Sigmoid colon (tissue), 4 donors: ENCODE data around the gene ETF1.

Experiments used
- EP300 ChIP-seq, 4 donors: sonication (generic); formaldehyde crosslinking; IDR thresholded peaks; one replicate each; pipeline ENCODE4 v1.6.1; 2017; ENCODE audit warnings: antibody characterized with exemption in 4 of 4
- POLR2A ChIP-seq, 2 donors: fragments of 450-650 bp; IDR thresholded peaks; one replicate each; pipeline ENCODE4 v1.6.1; 2016; ENCODE audit warnings: antibody characterized with exemption in 2 of 2, mild to moderate bottlenecking in 2 of 2, moderate library complexity in 2 of 2
- TF ChIP-seq, protein P1 (sequence below), 4 experiments: fragments of 450-650 bp in 3 of 4; fragments of 200-600 bp in 1 of 4; IDR thresholded peaks; one replicate each; pipeline ENCODE4 v1.5.1; 2016 to 2019; ENCODE audit warnings: antibody characterized with exemption in 4 of 4, mild to moderate bottlenecking in 3 of 4, moderate library complexity in 2 of 4

DNA sequence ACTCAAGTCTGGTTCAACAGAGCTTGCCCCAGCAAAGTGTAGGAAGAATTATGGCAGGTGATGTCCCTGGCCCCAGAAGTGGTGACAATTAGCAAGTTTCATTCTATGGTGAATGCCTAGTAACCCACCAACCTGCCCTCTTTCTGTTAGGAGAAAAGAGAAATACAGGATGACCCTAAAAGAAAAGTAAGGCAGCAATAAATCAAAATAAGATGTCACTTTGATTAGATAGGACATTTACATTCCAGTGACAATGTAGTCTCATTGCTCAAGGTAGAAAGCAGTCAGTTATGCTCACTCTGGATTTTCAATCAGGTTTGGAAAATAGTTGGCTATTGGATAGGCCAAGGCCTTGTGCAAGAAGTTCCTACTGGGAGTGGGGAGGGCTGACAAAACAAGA is 37.7 kb upstream of the ETF1 start:
- TF ChIP-seq, protein P1, sequence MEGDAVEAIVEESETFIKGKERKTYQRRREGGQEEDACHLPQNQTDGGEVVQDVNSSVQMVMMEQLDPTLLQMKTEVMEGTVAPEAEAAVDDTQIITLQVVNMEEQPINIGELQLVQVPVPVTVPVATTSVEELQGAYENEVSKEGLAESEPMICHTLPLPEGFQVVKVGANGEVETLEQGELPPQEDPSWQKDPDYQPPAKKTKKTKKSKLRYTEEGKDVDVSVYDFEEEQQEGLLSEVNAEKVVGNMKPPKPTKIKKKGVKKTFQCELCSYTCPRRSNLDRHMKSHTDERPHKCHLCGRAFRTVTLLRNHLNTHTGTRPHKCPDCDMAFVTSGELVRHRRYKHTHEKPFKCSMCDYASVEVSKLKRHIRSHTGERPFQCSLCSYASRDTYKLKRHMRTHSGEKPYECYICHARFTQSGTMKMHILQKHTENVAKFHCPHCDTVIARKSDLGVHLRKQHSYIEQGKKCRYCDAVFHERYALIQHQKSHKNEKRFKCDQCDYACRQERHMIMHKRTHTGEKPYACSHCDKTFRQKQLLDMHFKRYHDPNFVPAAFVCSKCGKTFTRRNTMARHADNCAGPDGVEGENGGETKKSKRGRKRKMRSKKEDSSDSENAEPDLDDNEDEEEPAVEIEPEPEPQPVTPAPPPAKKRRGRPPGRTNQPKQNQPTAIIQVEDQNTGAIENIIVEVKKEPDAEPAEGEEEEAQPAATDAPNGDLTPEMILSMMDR (IDR thresholded peaks at IDR 0.05): no peak
- TF ChIP-seq EP300 (IDR thresholded peaks at IDR 0.05) (no peak), POLR2A (IDR thresholded peaks at IDR 0.05) (no peak)
